Fibroblast of peridontal ligament (primary cell): ENCODE data around the gene AMOTL2.

Experiments used
- DNase-seq: peaks from one replicate; pipeline ENCODE4 v3.0.0-alpha.2; 2010; ENCODE audit errors: extremely low read depth

Gene AMOTL2

GRCh38 chr3:134353171-134353825 lies 20.9 kb downstream of the AMOTL2 start:
- no peak for DNase-seq

DNA sequence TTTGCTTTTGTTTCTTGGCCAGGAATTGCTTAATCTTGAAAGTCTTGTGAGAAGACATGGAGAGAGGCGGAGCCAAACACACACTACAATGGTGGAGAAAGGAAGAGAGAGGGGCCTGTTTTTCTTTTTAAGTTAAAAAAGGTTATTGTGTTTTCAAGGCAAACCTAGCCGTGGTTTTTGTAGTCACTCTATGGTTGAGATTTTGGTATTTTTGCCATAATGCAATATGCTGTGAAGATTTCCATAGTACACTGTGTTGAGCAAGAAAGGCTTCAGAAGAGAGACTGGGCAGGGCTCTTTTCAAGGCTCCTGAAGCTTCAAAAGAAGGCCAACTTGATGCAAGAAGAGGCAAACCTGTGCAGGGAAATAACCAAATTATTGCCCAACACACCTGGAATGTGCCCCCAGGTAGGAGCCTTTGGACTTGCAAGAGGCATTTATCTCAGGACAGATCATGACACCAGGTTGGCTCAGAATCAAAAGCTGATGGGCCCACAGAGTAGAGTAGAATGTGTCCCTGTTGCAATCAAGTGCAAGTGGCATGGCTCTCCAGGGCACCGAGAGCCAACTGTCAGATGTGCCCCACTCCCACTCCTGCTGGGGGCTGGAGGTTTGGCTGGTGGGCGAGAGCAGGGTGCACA lies 22.1 kb downstream of the AMOTL2 start:
- DNase-seq, result no peak

DNA sequence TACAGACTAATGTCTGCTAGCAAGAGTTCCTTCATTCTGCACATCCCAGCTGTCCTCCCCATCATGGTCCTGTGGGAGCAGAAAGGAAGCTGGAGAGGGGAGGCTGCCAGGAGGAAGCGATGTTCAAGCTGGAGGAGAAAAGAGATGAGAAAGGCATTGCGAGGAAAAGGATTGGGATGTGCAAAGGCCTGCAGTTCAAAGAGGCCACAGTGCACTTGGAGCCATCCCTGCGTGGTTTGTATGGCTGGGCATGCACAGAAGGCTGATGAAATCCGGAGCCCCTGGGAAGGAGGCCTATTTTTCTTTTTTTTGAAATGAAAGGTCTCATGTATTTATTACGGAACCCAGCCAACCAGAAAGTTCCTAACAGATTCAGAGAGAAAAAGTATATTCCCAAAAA lies 22.8 kb downstream of the AMOTL2 start:
- peak; percentile 73 for DNase-seq

GRCh38 chr3:134350861-134351311 lies 23.4 kb downstream of the AMOTL2 start:
- no peak for DNase-seq

DNA sequence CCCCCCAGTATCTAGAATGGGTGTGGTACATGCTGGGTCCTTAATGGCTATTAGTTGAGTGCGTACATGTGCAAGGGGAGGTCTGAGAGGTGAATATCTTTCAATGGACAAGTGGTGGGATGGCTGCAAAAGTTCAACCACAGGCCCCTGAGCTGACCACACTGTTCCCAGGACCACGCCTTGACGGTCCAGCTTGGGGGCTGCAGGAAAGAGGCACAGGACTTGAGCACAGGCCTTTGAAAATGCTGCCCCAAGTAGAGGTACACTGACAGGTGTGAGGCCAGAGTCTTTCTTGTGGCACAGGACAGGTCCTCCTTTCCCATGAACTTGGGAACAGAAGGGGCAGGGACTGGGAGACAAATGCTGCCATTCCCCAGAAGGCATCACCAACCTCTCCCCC lies 24.0 kb downstream of the AMOTL2 start:
- DNase-seq, result no peak

- no peak for DNase-seq
Measured at GRCh38 chr3:134348524-134348923, 25.7 kb downstream of the AMOTL2 start.

DNA sequence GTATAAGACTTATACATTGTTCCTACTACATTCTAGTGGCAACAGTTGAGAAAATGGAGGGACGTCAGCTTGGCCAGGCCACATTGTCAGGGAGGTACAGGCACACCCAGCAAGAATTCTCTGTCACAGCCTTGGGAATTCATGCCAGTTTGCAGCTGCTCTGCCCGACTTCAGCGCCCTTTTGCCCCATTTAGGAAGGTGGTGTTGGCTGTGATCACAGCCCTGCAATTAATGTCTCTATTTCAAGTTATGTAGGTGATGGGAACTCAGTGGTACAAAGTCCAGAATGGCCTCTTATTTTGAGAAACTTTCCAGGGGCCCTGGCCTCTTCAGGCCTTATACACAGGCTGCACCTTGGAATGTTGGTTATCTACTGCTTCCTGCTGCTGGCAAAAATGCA lies 26.7 kb downstream of the AMOTL2 start:
- no peak for DNase-seq

DNA sequence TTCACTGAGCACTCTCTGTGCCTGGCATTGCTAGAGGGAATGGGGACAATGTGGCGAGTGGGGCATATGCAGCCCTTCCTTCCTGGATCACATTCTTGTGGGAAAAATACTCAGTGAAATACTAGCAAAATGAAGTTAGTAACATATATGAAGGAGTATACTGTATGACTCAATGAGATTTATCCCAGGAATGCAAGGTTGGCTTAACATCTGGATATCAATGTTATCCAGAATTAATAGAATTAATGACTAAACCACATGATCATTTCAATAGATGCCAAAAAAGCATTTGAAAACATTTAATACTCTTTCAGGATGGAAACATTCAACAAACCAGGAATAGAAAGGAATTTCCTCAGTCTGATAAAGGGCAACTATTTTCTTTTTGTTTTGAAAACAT lies 27.5 kb downstream of the AMOTL2 start:
- DNase-seq, result no peak

GRCh38 chr3:134345202-134345601 lies 29.0 kb downstream of the AMOTL2 start:
- DNase-seq, result no peak

GRCh38 chr3:134344560-134344959 lies 29.7 kb downstream of the AMOTL2 start:
- DNase-seq, result no peak

DNA sequence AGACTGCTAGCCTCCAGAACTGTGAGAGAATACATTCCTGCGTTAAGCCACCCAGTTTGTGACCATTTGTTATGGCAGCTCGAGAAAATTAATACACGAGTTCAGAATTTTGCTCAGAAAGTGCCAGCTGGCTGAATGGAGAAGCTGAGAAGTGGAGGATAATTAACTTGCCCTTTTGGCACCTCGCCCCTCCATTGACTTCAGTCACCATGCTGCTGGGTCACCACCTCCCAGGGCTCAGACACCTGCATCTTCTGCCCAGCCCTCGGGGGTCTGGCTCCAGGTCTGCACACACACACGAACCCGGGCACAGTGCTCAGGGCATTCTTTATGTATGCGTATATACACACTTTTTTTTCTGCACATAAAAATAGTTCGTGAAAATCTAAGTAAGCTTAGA lies 32.0 kb downstream of the AMOTL2 start:
- DNase-seq, result no peak

DNA sequence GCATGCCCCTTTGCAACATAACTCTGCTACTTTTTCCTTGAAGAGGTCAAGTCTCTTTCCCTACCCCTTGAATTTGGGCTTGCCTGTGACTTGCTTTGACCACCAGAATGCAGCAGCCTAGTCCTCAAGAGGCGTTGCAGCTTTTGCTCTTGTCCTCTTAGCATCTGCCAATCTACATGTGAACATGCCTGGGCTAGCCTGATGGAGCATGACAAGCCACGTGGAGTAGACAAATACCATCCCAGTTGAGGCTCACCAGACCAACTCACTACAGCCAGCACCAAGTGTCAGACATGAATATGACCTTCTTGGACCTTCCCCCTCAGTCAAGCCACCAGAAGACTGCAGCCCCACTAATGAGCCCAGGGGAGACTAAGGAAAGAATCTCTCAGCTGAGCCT lies 32.9 kb downstream of the AMOTL2 start:
- no peak for DNase-seq

DNA sequence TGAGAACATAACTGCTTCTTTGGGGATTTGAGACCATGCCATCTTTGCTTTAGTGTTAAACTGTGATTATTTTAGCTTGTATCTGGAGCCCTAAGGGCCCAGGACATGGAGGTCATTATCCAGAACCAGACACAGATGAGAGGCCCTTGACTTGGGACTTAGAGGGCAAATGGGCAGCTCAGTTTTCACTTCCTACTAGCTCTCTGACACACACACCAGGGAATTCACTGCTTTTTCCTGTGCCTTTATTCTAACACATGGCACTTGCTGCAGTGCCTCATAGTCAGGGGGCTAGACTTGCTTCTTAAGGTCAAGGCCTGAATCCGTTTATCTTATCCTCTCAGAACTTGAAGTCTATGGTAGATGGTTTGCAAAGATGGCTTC lies 33.3 kb downstream of the AMOTL2 start:
- DNase-seq, result no peak

- no peak for DNase-seq
Measured at GRCh38 chr3:134340362-134340981, 33.8 kb downstream of the AMOTL2 start.

GRCh38 chr3:134339913-134340312 lies 34.3 kb downstream of the AMOTL2 start:
- no peak for DNase-seq

DNA sequence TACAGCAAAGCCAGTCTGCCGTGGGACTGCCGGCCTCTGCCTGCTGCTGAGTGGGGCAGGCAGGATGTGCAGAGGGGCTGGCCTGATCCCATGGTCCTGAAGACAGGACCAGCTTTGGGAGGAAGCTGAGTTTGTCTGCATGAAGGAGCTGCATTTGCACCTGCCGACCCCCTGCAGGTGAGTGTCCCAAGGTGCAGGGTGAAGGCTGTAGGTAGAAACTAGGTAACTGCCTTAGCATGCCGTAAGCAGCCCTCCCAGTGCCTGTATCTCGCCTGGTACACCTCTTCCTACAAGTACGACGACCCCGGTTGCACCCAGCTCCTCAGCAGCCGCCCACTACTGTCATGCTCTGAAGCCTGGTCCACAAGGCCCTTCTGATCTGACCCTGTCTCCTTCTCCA lies 34.9 kb downstream of the AMOTL2 start:
- no peak for DNase-seq

DNA sequence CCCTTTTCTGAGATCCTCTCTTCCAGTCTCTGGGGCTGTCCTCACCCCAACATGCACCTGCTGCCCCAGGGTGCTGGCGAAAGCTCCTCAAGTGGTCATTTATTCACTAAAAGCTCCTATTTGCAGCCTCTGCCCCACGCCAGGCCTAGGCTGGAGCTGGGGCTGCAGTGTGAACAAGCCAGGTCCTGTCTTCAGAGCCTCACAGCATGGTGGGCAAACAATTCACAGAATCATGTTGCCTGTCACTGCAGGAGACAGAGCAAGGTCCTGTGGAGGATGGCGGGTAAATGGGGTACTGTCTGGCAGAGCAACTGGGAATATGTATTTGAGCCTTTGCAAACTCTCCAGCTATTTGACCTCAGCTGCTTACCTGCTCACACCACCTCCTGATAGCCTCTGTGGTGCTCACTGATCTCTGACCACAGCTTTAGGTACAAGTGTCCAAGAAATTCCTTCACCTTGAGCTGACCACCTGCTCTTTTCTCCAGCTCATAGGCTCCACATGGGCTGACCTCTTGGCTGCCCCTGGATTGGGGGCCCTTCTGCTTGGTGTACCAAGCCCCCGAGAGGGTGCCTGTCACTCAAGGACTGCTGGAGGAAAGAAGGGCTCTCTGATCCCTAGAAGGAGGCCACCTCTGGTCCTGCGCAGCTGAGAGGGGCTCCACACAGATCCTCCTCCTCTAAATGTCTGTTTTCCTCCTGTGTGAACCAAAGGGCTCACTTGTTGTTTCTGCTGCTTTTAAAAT lies 35.6 kb downstream of the AMOTL2 start:
- no peak for DNase-seq

DNA sequence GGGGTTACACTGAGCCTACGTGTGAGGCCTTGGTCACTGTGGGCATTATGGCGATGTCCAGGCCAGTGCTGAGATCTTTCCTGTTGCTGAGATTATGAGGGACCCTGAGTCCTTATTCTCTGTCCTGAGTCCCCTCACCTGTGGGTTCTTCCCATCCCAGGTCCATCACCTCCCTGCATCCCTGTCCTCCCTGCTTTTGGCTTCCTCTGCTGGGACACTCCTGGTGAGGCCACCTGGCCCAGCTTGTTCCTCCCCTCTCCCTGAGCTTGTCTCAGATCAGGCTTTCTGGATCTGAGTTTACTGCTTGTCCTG lies 36.1 kb downstream of the AMOTL2 start:
- DNase-seq, result no peak

GRCh38 chr3:134337511-134338200 lies 36.6 kb downstream of the AMOTL2 start:
- no peak for DNase-seq

DNA sequence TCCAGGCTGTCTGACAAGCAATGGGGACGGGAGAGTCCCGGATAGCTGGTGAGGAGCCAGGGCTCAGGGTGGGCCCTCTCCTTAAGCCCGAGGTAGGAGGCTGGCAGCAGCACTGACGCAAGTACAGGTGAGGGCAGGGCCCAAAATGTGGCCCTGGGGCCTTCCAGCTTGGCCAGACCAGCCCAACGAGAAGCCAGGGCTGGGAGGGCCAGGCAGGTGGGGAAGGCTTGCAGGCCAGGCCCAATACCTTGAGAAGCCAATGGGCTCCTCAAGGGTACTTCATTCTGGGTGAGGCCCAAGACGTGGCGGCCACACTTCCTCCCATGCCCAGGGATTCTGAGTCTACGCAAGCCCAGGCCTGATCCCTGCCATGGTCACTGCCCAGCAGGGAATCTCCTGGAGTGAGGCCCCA lies 37.2 kb downstream of the AMOTL2 start:
- DNase-seq, result no peak

- peak; percentile 61 for DNase-seq
Measured at GRCh38 chr3:134336587-134336986, 37.7 kb downstream of the AMOTL2 start.

GRCh38 chr3:134334901-134335280 lies 39.4 kb downstream of the AMOTL2 start:
- DNase-seq, result no peak
